HepG2 (cell line): Measurements from ENCODE around the gene PPP1R12B.
"Not testable (repeated sequence)": the region's sequence is repeated elsewhere in the genome, so short reads cannot be mapped to it uniquely, and the experiment has no call there.

Source experiments
- KAT7 ChIP-seq: IDR thresholded peaks from 2 replicates; pipeline ENCODE4 v1.6.1; 2018; ENCODE audit warnings: borderline replicate concordance, missing compliant biosample characterization
- SP1 ChIP-seq, 2 experiments: fragments of 450-650 bp in 1 of 2; sonication (generic) in 1 of 2; formaldehyde crosslinking in 1 of 2; IDR thresholded peaks; 2 replicates each; pipeline versions ENCODE4 v1.4.0 to v1.6.1; 2016 to 2020; ENCODE audit warnings: missing genetic modification reagents in 1 of 2
- ZNF124 ChIP-seq: sonication (generic); formaldehyde crosslinking; IDR thresholded peaks from 2 replicates; pipeline ENCODE4 v1.4.0; 2020; ENCODE audit warnings: missing genetic modification reagents
- ZNF354B ChIP-seq: sonication (generic); formaldehyde crosslinking; IDR thresholded peaks from 2 replicates; pipeline ENCODE4 v1.8.0; 2022; ENCODE audit warnings: mild to moderate bottlenecking, missing genetic modification reagents

- not testable (repeated sequence) for TF ChIP-seq ZNF124 (CRISPR knock-in tag); SP1 (IDR thresholded peaks at IDR 0.05); SP1 (CRISPR knock-in tag; IDR thresholded peaks at IDR 0.05); ZNF354B (CRISPR knock-in tag); KAT7 (CRISPR knock-in tag)
Measured at GRCh38 chr1:202484820-202485219, 136.3 kb downstream of the PPP1R12B start.
